K562 (cell line): Measurements from ENCODE around the gene AGR2. TPM values are rescaled to one million over a fixed set of nuclear protein-coding genes. Genes with fewer than 3 reads are reported as not detected.

Experiments used
- CTBP1 ChIP-seq: fragments of 450-650 bp; IDR thresholded peaks from 2 replicates; pipeline ENCODE4 v1.6.1; 2016; ENCODE audit warnings: borderline replicate concordance
- JUND ChIP-seq, 2 experiments: IDR thresholded peaks; 2 replicates in 1 of 2; 3 replicates in 1 of 2; pipeline ENCODE4 v1.6.1; 2011; ENCODE audit warnings: borderline replicate concordance in 2 of 2, low read depth in 2 of 2, low read length in 2 of 2, improper control_type of control experiment in 1 of 2, missing biosample characterization in 1 of 2, missing genetic modification characterization in 1 of 2, missing genetic modification reagents in 1 of 2
- NFXL1 ChIP-seq: fragments of 450-650 bp; formaldehyde crosslinking; IDR thresholded peaks from 2 replicates; pipeline ENCODE4 v1.4.0; 2021; ENCODE audit warnings: mild to moderate bottlenecking
- TFE3 ChIP-seq: fragments of 450-650 bp; formaldehyde crosslinking; IDR thresholded peaks from 2 replicates; pipeline ENCODE4 v1.4.0; 2020; ENCODE audit warnings: mild to moderate bottlenecking, mixed read lengths
- polyA plus RNA-seq, 8 experiments: library from polyadenylated mRNA; depleted of rRNA in 4 of 8; stranded (reverse) in 5 of 8; unstranded in 3 of 8; fragments of >200 nt; fragmentation: Nextera tagmentation in 2 of 8; fragmentation: Illumina TruSeq in 1 of 8; extraction: Ambion mirVana in 2 of 8; extraction: Trizol in 1 of 8; gene quantifications; 2 replicates each; pipeline versions ENCODE4 v1.2.1 to v1.2.3, GENCODE V29; 2011 to 2014; ENCODE audit warnings: inconsistent platforms in 1 of 8, missing spikeins in 1 of 8
- total RNA-seq, 7 experiments: library from RNA; depleted of rRNA in 6 of 7; stranded (reverse); fragments of >200 nt in 6 of 7; fragmentation: Illumina TruSeq in 2 of 7; extraction: Trizol in 2 of 7; gene quantifications; 2 replicates each; pipeline versions ENCODE4 v1.2.1 to v1.2.3, GENCODE V29; 2011 to 2021; ENCODE audit warnings: low replicate concordance in 1 of 7
- TF ChIP-seq, protein P1 (sequence below): sonication (generic); formaldehyde crosslinking; IDR thresholded peaks from 2 replicates; pipeline ENCODE4 v1.8.0; 2022; ENCODE audit warnings: missing genetic modification reagents, mild to moderate bottlenecking, borderline replicate concordance
- TF ChIP-seq, protein P2 (sequence below): fragments of 450-650 bp; IDR thresholded peaks from 2 replicates; pipeline ENCODE4 v1.6.1; 2016; ENCODE audit warnings: mild to moderate bottlenecking

Gene AGR2
- total and polyA plus RNA-seq, 9 of the 15 experiments (the other 6 are each of a cell fraction or from before 2014, with no cell fraction given), result 0.66 TPM; not detected in 8

DNA sequence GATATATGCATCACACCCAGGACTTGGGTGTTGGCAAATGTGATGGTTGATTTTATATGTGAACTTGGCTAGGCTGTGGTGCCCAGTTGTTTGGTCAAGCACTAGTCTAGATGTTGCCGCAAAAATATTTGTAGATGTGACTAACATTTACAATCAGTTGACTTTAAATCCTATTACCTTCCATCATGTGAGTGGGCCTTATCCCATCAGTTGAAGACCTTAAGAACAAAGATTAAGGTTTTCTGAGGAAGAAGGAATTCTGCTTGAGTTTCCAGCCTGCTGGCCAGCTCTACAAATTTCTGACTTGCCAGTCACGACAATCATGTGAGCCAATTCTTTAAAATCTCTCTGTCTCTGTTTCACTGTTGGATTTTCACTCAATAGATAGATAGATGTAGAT is 30.9 kb downstream of the AGR2 start (continued):
- TF ChIP-seq JUND (IDR thresholded peaks at IDR 0.05; ENCODE audit: borderline replicate concordance, low read depth, low read length), result no peak
- no peak for TF ChIP-seq JUND (tag; IDR thresholded peaks at IDR 0.05; ENCODE audit: borderline replicate concordance, low read depth, low read length)
- no peak for TF ChIP-seq CTBP1
- no peak for TF ChIP-seq TFE3 (CRISPR knock-in tag)
- TF ChIP-seq, protein P1, sequence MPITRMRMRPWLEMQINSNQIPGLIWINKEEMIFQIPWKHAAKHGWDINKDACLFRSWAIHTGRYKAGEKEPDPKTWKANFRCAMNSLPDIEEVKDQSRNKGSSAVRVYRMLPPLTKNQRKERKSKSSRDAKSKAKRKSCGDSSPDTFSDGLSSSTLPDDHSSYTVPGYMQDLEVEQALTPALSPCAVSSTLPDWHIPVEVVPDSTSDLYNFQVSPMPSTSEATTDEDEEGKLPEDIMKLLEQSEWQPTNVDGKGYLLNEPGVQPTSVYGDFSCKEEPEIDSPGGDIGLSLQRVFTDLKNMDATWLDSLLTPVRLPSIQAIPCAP (CRISPR knock-in tag), result no peak
- TF ChIP-seq, protein P2, sequence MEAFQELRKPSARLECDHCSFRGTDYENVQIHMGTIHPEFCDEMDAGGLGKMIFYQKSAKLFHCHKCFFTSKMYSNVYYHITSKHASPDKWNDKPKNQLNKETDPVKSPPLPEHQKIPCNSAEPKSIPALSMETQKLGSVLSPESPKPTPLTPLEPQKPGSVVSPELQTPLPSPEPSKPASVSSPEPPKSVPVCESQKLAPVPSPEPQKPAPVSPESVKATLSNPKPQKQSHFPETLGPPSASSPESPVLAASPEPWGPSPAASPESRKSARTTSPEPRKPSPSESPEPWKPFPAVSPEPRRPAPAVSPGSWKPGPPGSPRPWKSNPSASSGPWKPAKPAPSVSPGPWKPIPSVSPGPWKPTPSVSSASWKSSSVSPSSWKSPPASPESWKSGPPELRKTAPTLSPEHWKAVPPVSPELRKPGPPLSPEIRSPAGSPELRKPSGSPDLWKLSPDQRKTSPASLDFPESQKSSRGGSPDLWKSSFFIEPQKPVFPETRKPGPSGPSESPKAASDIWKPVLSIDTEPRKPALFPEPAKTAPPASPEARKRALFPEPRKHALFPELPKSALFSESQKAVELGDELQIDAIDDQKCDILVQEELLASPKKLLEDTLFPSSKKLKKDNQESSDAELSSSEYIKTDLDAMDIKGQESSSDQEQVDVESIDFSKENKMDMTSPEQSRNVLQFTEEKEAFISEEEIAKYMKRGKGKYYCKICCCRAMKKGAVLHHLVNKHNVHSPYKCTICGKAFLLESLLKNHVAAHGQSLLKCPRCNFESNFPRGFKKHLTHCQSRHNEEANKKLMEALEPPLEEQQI, result no peak
- TF ChIP-seq NFXL1 (CRISPR knock-in tag), result no peak
